K562 (cell line): ENCODE results near the gene KLHL9. TPM values are rescaled to one million over a fixed set of nuclear protein-coding genes. Genes with fewer than 3 reads are reported as not detected.

Experiments
- ATAC-seq: fragments of 200-7000 bp; cut with Tn5 transposase; 3 replicates; pipeline ENCODE4 v1.9.1; 2020; ENCODE audit warnings: moderate library complexity
- BruUV-seq: library from RNA; stranded (reverse); fragments of 400-500 nt; replicated peaks from 2 replicates; lab custom pipeline; 2021; lab: Mats Ljungman, UMichigan
- CTCF ChIA-PET: fragments of 300-600 bp; formaldehyde crosslinking; extraction: SDS; loops from one replicate; lab custom pipeline; 2021; ENCODE audit warnings: low intra/inter-chr PET ratio; lab: Yijun Ruan, JAX
- POLR2A ChIA-PET: fragments of 300-600, 350-650 bp; sonication (Branson Sonifier 250); formaldehyde crosslinking; extraction: SDS; loops from one replicate; lab custom pipeline; 2021; ENCODE audit warnings: antibody characterized with exemption, inconsistent platforms; lab: Yijun Ruan, JAX
- DNase-seq, 4 experiments: peaks; one replicate each; pipeline versions ENCODE4 v3.0.0 to v3.0.0-alpha.2; 2011 to 2018; ENCODE audit warnings: low spot score in 3 of 4, mixed read lengths in 3 of 4; ENCODE audit errors: extremely low read depth in 1 of 4
- FAIRE-seq: peaks from 2 replicates; lab custom pipeline; 2011; peaks lifted over from hg19 to GRCh38; lab: Jason Lieb, UNC
- H2AFZ ChIP-seq: 2 replicates; pipeline ENCODE4 v1.6.0; 2011; ENCODE audit warnings: low read depth, low read length, control low read depth, inconsistent platforms
- H3K27ac ChIP-seq: fragments of 200-600 bp; 3 replicates; pipeline ENCODE4 v1.8.0; 2011; ENCODE audit warnings: low read depth, mild to moderate bottlenecking, control low read depth, inconsistent platforms, low read length, moderate library complexity, mixed read lengths; ENCODE audit errors: extremely low read depth
- H3K27me3 ChIP-seq, 2 experiments: fragments of 300-600 bp in 1 of 2; 2 replicates in 1 of 2; 3 replicates in 1 of 2; pipeline versions ENCODE4 v1.6.0 to v1.8.0; 2011; ENCODE audit warnings: inconsistent platforms in 2 of 2, low read length in 2 of 2, mild to moderate bottlenecking in 1 of 2, mixed read lengths in 1 of 2, moderate library complexity in 1 of 2; ENCODE audit not compliant: control insufficient read depth in 2 of 2, insufficient read depth in 2 of 2
- H3K36me3 ChIP-seq: fragments of 300-600 bp; 3 replicates; pipeline ENCODE4 v1.8.0; 2011; ENCODE audit warnings: mild to moderate bottlenecking, low read length, inconsistent platforms; ENCODE audit not compliant: control insufficient read depth, insufficient read depth
- H3K4me1 ChIP-seq, 2 experiments: fragments of 200-600 bp in 1 of 2; replicated peaks in 1 of 2; 2 replicates in 1 of 2; 3 replicates in 1 of 2; pipeline versions ENCODE4 v1.5.1 to v1.8.0; 2011; ENCODE audit warnings: inconsistent platforms in 2 of 2, low read length in 2 of 2, mild to moderate bottlenecking in 1 of 2, mixed read lengths in 1 of 2, moderate library complexity in 1 of 2; ENCODE audit not compliant: control insufficient read depth in 2 of 2, insufficient read depth in 2 of 2
- H3K4me2 ChIP-seq: 2 replicates; pipeline ENCODE4 v1.6.1; 2011; ENCODE audit warnings: low read length, control low read depth, inconsistent platforms, mixed read lengths; ENCODE audit not compliant: insufficient read depth
- H3K4me3 ChIP-seq: fragments of 200-600 bp; sonication (generic), shearing (Covaris generic); 2 replicates; pipeline ENCODE4 v1.5.1; 2016; ENCODE audit warnings: control low read depth, inconsistent platforms
- H3K79me2 ChIP-seq: fragments of 200-600 bp; 3 replicates; pipeline ENCODE4 v1.8.0; 2011; ENCODE audit warnings: low read length, inconsistent platforms; ENCODE audit not compliant: control insufficient read depth, insufficient read depth
- H3K9ac ChIP-seq, 2 experiments: 2 replicates each; pipeline versions ENCODE4 v1.6.0 to v1.6.1; 2011; ENCODE audit warnings: low read depth in 2 of 2, low read length in 2 of 2, control low read depth in 1 of 2, inconsistent platforms in 1 of 2, mild to moderate bottlenecking in 1 of 2, mixed read lengths in 1 of 2; ENCODE audit not compliant: insufficient read depth in 1 of 2
- H3K9me1 ChIP-seq: one replicate; pipeline ENCODE4 v1.6.0; 2011; ENCODE audit warnings: inconsistent platforms, mild to moderate bottlenecking, low read length, moderate library complexity; ENCODE audit not compliant: control insufficient read depth, insufficient read depth
- H3K9me3 ChIP-seq: replicated peaks from 2 replicates; pipeline ENCODE4 v1.5.1; 2011; ENCODE audit warnings: low read depth, low read length, inconsistent platforms; ENCODE audit not compliant: control insufficient read depth, insufficient read depth
- H4K20me1 ChIP-seq: replicated peaks from 2 replicates; pipeline ENCODE4 v1.6.1; 2011; ENCODE audit warnings: low read length, inconsistent platforms, mixed read lengths; ENCODE audit not compliant: control insufficient read depth, insufficient read depth
- BACH1 ChIP-seq: fragments of 200-800 bp; sonication (Bioruptor generic); IDR thresholded peaks from 2 replicates; pipeline ENCODE4 v1.6.1; 2016; ENCODE audit warnings: missing genetic modification characterization, missing compliant biosample characterization
- CHD4 ChIP-seq: fragments of 200-600 bp; sonication (generic); IDR thresholded peaks from 3 replicates; pipeline ENCODE4 v1.6.1; 2012; ENCODE audit warnings: low read depth, mild to moderate bottlenecking, mixed read lengths, low read length, inconsistent platforms; ENCODE audit not compliant: insufficient read depth, insufficient replicate concordance, poor library complexity, severe bottlenecking
- FOXK2 ChIP-seq, 2 experiments: fragments of 450-650 bp; IDR thresholded peaks in 1 of 2; conservative IDR thresholded peaks in 1 of 2; 2 replicates each; pipeline ENCODE4 v1.6.1; 2016; ENCODE audit warnings: low read depth in 2 of 2, mild to moderate bottlenecking in 1 of 2
- HDAC3 ChIP-seq: fragments of 450-650 bp; IDR thresholded peaks from 2 replicates; pipeline ENCODE4 v1.6.1; 2018; ENCODE audit warnings: borderline replicate concordance, mild to moderate bottlenecking, moderate library complexity; ENCODE audit not compliant: partially characterized antibody
- LCOR ChIP-seq: sonication (generic); formaldehyde crosslinking; IDR thresholded peaks from 2 replicates; pipeline ENCODE4 v1.8.0; 2022; ENCODE audit warnings: mild to moderate bottlenecking, missing genetic modification reagents
- PTRF ChIP-seq: fragments of 450-650 bp; IDR thresholded peaks from 2 replicates; pipeline ENCODE4 v1.6.1; 2016; ENCODE audit warnings: mild to moderate bottlenecking, missing genetic modification characterization, missing compliant biosample characterization
- RAD21 ChIP-seq, 2 experiments: fragments of 250-450 bp in 1 of 2; fragments of 450-650 bp in 1 of 2; sonication (Bioruptor Pico) in 1 of 2; formaldehyde crosslinking in 1 of 2; IDR thresholded peaks in 1 of 2; conservative IDR thresholded peaks in 1 of 2; 2 replicates each; pipeline versions ENCODE4 v1.4.0 to v1.8.0; 2020 to 2022; ENCODE audit warnings: mild to moderate bottlenecking in 2 of 2, moderate library complexity in 1 of 2
- RBM34 ChIP-seq: fragments of 200-400 bp; formaldehyde crosslinking; IDR thresholded peaks from 2 replicates; pipeline ENCODE4 v1.6.1; 2018; ENCODE audit warnings: low read length, borderline replicate concordance; ENCODE audit not compliant: insufficient read depth
- RBM39 ChIP-seq: fragments of 200-400 bp; formaldehyde crosslinking; optimal IDR thresholded peaks from 2 replicates; pipeline ENCODE3; 2018; ENCODE audit warnings: low read depth, low read length
- RNF2 ChIP-seq: sonication (generic); IDR thresholded peaks from 2 replicates; pipeline ENCODE4 v1.6.1; 2016
- SMARCE1 ChIP-seq: fragments of 450-650 bp; IDR thresholded peaks from 2 replicates; pipeline ENCODE4 v1.7.1; 2016; ENCODE audit warnings: mild to moderate bottlenecking
- TARDBP ChIP-seq: fragments of 450-650 bp; IDR thresholded peaks from 2 replicates; pipeline ENCODE4 v1.6.1; 2016
- ZFP1 ChIP-seq: fragments of 450-650 bp; formaldehyde crosslinking; IDR thresholded peaks from 2 replicates; pipeline ENCODE4 v1.4.0; 2020; ENCODE audit warnings: mild to moderate bottlenecking, mixed read lengths
- ZNF766 ChIP-seq: fragments of 200-800 bp; sonication (Bioruptor generic); conservative IDR thresholded peaks from 2 replicates; pipeline ENCODE4 v1.6.1; 2016; ENCODE audit warnings: missing genetic modification characterization, missing compliant biosample characterization
- WGBS: fragments of 100-300 bp; shearing (Covaris generic); methylation state at CpG from one replicate; pipeline ENCODE4 v1.1.6; 2016; ENCODE audit warnings: low coverage, mixed read lengths; ENCODE audit not compliant: insufficient coverage; ENCODE audit errors: missing lambda C conversion rate; 5-methylcytosine and 5-hydroxymethylcytosine counted together
- in situ Hi-C: fragments of 300-500 bp; cut with MboI; formaldehyde crosslinking; loops from 4 replicates; pipeline ENCODE4 v1.15.0; 2018; ENCODE audit warnings: inconsistent platforms, mixed read lengths
- intact Hi-C: fragments of 100-400 bp; cut with micrococcal nuclease; formaldehyde crosslinking; loops from 2 replicates; pipeline ENCODE4 v1.14.2; 2022
- polyA plus RNA-seq, 8 experiments: library from polyadenylated mRNA; depleted of rRNA in 4 of 8; stranded (reverse) in 5 of 8; unstranded in 3 of 8; fragments of >200 nt; fragmentation: Nextera tagmentation in 2 of 8; fragmentation: Illumina TruSeq in 1 of 8; extraction: Ambion mirVana in 2 of 8; extraction: Trizol in 1 of 8; gene quantifications; 2 replicates each; pipeline versions ENCODE4 v1.2.1 to v1.2.3, GENCODE V29; 2011 to 2014; ENCODE audit warnings: inconsistent platforms in 1 of 8, missing spikeins in 1 of 8
- total RNA-seq, 7 experiments: library from RNA; depleted of rRNA in 6 of 7; stranded (reverse); fragments of >200 nt in 6 of 7; fragmentation: Illumina TruSeq in 2 of 7; extraction: Trizol in 2 of 7; gene quantifications; 2 replicates each; pipeline versions ENCODE4 v1.2.1 to v1.2.3, GENCODE V29; 2011 to 2021; ENCODE audit warnings: low replicate concordance in 1 of 7
- TF ChIP-seq, protein P1 (sequence below): fragments of 250-450 bp; sonication (Bioruptor Pico); IDR thresholded peaks from 2 replicates; pipeline ENCODE4 v1.8.0; 2021; ENCODE audit warnings: moderate library complexity, mild to moderate bottlenecking, inconsistent platforms
- TF ChIP-seq, protein P2 (sequence below), 2 experiments: fragments of 200-800 bp in 1 of 2; sonication (Bioruptor generic) in 1 of 2; sonication (generic) in 1 of 2; formaldehyde crosslinking in 1 of 2; IDR thresholded peaks in 1 of 2; conservative IDR thresholded peaks in 1 of 2; 2 replicates each; pipeline versions ENCODE4 v1.5.0 to v1.6.1; 2016 to 2020; ENCODE audit warnings: missing compliant biosample characterization in 1 of 2, missing genetic modification characterization in 1 of 2, missing genetic modification reagents in 1 of 2

The KLHL9 gene
- total and polyA plus RNA-seq, 9 of the 15 experiments (the other 6 are each of a cell fraction or from before 2014, with no cell fraction given): 0.04 TPM; not detected in 8

DNA sequence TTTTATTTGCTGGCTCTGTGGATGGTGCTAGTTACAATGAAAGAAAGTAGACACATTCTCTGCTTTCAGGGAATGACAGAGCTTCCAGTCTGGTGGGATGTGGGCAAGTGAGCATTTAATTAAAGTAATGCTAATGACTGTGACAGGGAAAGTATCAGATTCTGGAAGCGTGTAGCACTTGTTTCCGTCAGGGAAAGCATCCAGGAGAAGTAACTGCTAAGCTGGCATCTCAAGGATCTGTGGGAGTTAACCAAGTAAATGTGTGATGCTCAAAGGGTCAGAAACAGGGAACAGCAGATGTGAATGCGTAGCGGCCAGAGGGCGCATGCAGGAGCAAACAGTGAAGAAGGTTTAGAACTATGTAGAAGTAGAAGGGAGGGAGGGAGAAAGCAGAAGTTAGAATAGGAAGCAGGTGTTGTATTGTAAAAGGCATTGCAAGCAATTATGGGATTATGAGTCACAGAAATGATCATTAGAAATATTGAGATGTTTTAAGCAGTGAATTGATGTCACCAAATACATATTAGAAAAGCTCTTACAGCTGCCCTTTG, 12.2 kb downstream of the KLHL9 start (continued):
- TF ChIP-seq RNF2: no peak
- TF ChIP-seq RAD21 (CRISPR knock-in tag; conservative IDR thresholded peaks at IDR 0.05 in 1 of 2, IDR thresholded peaks at IDR 0.05 in 1 of 2): no peak
- no peak for TF ChIP-seq TARDBP
- no peak for TF ChIP-seq RBM39
- no peak for TF ChIP-seq RBM34

DNA sequence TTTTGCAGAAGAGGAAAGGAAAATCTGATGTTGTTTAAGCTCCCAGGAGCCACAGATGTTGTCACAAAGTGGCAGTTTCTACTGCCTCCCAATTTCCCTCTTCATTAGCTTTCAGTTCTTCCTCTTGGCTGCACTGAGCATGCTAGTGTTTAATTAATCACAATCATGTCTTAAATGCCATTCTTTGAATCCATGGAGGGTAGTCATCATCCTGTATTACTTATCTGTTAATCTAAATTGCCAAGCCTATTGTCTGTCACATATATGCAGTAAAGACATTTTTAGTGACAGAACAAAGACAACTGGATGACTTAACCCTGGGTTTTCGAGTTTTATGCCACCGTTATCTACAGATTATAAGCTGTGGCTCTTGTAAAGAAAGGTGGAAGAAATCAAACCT, 14.7 kb downstream of the KLHL9 start:
- Histone ChIP-seq H3K4me1 (no peaks in the 10 kb centered on the region), H3K36me3 (no peaks in the 10 kb centered on the region), H3K9me1 (no peaks in the 10 kb centered on the region), H2AFZ (no peak overlapping the region), H3K4me2 (no peak overlapping the region), H3K9me3 (no peaks in the 10 kb centered on the region), H3K9ac (no peak overlapping the region), H3K79me2 (no peaks in the 10 kb centered on the region), H3K4me3 (no peak overlapping the region), H4K20me1 (no peaks in the 10 kb centered on the region), H3K27me3 (no peaks in the 10 kb centered on the region), H3K27ac (no peak overlapping the region)
- no peak for FAIRE-seq
- intact Hi-C loops: no loop called here
- no CpG with 5 or more reads among the region's 2 CpGs for WGBS
- CTCF ChIA-PET: no interaction called here
- ATAC-seq: no peak
- DNase-seq: no peak
- in situ Hi-C loops: no loop called here
- POLR2A ChIA-PET: no interaction called here
- BruUV-seq: no TSS peak
- TF ChIP-seq, protein P1, sequence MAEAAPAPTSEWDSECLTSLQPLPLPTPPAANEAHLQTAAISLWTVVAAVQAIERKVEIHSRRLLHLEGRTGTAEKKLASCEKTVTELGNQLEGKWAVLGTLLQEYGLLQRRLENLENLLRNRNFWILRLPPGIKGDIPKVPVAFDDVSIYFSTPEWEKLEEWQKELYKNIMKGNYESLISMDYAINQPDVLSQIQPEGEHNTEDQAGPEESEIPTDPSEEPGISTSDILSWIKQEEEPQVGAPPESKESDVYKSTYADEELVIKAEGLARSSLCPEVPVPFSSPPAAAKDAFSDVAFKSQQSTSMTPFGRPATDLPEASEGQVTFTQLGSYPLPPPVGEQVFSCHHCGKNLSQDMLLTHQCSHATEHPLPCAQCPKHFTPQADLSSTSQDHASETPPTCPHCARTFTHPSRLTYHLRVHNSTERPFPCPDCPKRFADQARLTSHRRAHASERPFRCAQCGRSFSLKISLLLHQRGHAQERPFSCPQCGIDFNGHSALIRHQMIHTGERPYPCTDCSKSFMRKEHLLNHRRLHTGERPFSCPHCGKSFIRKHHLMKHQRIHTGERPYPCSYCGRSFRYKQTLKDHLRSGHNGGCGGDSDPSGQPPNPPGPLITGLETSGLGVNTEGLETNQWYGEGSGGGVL (CRISPR knock-in tag): no peak
- TF ChIP-seq ZNF766 (CRISPR knock-in tag) (no peak), FOXK2 (conservative IDR thresholded peaks at IDR 0.05 in 1 of 2, IDR thresholded peaks at IDR 0.05 in 1 of 2; ENCODE audit: low read depth in 2 of 2) (no peak), RBM34 (no peak), HDAC3 (no peak), ZFP1 (CRISPR knock-in tag) (no peak), SMARCE1 (no peak), CHD4 (no peak), BACH1 (no peak), PTRF (tag) (no peak), LCOR (no peak)
- TF ChIP-seq, protein P2, sequence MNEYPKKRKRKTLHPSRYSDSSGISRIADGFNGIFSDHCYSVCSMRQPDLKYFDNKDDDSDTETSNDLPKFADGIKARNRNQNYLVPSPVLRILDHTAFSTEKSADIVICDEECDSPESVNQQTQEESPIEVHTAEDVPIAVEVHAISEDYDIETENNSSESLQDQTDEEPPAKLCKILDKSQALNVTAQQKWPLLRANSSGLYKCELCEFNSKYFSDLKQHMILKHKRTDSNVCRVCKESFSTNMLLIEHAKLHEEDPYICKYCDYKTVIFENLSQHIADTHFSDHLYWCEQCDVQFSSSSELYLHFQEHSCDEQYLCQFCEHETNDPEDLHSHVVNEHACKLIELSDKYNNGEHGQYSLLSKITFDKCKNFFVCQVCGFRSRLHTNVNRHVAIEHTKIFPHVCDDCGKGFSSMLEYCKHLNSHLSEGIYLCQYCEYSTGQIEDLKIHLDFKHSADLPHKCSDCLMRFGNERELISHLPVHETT (CRISPR knock-in tag; conservative IDR thresholded peaks at IDR 0.05 in 1 of 2, IDR thresholded peaks at IDR 0.05 in 1 of 2): no peak
